Measurements from ENCODE around the gene STAT3.
"Not testable (repeated sequence)": the region's sequence is repeated elsewhere in the genome, so short reads cannot be mapped to it uniquely, and the experiment has no call there.

Gene STAT3

DNA sequence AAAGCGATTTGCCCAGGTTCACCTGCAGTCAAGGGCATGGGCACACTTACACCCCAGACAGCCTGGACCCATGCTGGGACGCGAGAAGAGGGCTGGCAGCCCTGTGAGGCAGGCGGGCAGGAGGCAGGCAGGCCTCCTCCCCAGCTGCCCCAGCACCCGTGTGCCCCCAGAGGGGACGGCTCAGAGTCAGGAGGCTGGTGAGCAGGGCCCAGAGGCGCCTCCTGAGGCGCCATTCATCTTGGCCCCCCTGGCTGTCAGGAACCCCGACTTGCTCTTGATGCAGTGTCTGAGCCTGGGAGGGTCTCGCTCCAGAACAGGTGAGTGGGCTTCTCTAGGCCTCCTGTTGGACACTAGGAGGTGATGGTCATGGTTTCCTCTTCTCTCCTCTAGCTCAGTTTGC lies 88.9 kb downstream of the STAT3 start:
- not testable (repeated sequence) for DNase-seq (ENCODE audit: low read depth, low spot score)

- not testable (repeated sequence) for DNase-seq (ENCODE audit: low read depth, low spot score)
Observed at GRCh38 chr17:42297775-42298174, 90.5 kb downstream of the STAT3 start.

DNA sequence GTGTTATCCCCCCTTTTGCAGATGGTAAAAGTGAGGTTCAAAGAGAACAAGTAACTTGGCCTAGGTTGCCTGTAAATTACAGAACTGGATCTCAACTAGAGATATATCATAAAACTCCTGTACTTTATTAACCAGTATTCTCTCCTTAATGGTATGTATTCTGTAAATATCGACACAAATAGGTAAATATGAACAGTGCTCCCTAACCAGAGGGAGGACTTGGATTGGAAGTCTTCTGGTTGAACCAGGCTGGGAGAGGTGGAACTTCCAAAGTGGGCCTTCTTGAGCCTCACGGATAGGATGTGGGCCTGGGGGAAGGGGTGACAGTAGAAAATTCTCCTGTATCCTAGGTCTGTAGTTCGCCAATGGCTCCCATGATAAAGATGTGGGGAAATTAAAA lies 92.2 kb downstream of the STAT3 start:
- no peak for DNase-seq (ENCODE audit: low read depth, low spot score)

DNA sequence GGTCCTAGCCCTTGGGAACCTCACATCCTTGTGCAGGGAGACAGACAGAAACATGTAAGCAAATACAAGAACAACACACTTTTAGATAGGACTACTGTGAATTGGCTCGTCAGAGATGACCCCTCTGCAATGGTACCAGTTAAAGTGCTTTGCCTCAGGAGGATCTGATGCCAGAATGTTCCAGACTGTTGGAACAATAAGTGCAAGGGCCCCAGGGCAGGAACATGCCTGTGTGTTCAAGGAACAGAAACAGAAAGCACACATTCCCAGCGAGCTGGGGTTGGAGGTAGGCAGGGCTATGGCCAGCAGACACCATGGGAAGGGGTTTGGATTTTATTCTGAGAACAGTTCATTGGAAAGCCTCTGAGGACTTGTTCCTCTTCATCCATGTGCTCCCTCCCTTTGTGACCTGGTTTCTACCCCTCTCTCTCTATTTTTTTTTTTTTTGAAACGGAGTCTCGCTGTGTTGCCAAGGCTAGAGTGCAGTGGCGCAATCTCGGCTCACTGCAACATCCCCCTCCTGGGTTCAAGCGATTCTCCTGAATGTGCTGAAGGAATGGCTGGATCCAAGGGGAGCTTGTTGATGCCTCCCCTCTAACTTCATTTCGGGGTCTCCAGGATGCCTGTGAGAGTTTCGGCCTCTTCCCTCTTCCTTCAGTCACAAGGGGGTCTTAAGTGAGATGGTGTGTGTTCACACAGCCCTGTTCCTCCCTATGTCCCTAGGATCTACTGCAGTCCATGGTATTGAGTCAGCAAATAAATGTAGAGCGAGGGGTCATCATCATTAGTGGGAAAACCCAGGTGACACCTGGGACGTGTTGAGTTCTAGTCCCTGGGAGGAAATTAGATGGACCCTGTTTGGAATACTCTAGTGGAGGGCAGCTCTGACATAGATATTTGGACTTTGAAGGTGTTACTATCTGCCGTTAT lies 93.5 kb downstream of the STAT3 start:
- no peak for DNase-seq (ENCODE audit: low read depth, low spot score)

DNA sequence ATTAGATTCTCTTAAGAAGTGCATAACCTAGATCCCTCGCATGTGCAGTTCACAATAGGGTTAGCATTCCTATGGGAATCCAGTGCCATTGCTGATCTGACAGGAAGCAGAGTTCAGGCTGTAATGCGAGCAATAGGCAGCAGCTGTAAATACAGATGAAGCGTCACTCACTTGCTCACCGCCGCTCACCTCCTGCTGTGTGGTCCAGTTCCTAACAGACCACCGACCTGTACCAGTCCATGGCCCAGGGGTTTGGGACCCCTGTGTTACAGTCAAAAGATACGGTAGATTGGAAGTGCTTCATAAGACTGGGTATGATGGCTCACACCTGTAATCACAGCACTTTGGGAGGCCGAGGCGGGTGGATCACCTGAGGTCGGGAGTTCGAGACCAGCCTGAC lies 97.1 kb downstream of the STAT3 start:
- no peak for DNase-seq (ENCODE audit: low read depth, low spot score)

DNA sequence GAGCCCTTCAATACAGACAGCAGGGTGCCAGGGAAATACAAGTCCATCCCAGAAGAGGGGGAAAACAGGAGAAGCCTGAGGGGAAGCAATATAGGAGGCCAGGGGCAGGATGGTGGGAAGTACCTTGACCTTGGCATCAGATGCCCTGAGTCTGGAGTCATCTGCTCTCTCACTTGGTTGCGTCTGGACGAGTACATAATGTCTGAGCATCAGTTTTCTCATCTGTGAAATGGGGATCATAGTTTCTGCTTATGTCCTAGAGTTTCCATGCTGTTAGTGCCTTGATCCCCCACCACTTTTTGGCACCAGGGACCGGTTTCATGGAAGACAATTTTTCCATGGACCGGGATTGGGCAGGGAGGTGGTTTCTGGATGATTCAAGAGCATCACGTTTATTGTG lies 97.7 kb downstream of the STAT3 start:
- DNase-seq (ENCODE audit: low read depth, low spot score) = no peak

GRCh38 chr17:42289611-42290181 lies 98.5 kb downstream of the STAT3 start:
- no peak for DNase-seq (ENCODE audit: low read depth, low spot score)

GRCh38 chr17:42288803-42289610 lies 99.2 kb downstream of the STAT3 start:
- no peak for DNase-seq (ENCODE audit: low read depth, low spot score)

GRCh38 chr17:42287977-42288802 lies 100.1 kb downstream of the STAT3 start, which contains the start of gene STAT5A:
TSS of gene STAT5A (plus strand) at chr17:42288498. CDS start at chr17:42289412, 914 bp downstream.
- no peak for DNase-seq (ENCODE audit: low read depth, low spot score)

GRCh38 chr17:42287305-42287976 lies 100.8 kb downstream of the STAT3 start:
- DNase-seq (ENCODE audit: low read depth, low spot score) = no peak

DNA sequence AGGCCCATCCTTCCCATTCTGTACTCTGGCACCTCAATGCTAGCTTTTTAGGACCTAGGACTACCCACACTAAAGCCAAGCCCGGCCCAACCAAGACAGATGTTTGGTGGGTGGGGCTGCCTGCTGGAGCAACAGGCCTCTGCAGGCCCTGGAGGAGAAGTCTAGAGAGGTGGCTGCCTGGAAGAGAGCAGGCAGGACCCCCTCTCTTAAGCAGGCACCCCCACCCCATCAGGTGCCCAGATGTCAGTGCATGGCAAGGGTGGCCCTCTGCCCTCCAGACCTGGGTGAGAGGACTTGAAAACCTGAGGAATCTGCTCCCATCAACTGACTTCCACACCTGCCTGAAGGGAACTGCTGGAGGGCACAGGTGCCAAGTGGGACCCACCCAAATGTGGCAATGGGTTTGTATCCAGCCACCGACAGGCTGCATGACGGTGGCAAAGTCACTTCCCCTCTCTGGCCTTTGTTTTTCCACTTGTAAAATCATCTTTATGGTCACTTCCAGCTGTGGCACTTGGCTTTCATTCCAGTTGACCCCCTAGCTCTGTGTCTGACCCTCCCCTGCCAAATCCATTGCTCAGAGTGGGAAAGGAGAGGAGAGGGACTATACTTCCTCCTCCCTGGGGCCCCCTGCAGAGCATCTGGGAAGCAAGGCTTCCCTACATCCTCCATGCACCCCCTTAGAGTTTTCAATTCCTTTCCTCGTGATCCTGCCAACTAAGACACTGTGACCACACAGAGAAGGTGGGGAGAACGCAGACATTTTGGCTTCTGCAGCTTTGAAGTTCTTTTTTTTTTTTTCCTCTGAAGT lies 101.6 kb downstream of the STAT3 start:
- no peak for DNase-seq (ENCODE audit: low read depth, low spot score)

DNA sequence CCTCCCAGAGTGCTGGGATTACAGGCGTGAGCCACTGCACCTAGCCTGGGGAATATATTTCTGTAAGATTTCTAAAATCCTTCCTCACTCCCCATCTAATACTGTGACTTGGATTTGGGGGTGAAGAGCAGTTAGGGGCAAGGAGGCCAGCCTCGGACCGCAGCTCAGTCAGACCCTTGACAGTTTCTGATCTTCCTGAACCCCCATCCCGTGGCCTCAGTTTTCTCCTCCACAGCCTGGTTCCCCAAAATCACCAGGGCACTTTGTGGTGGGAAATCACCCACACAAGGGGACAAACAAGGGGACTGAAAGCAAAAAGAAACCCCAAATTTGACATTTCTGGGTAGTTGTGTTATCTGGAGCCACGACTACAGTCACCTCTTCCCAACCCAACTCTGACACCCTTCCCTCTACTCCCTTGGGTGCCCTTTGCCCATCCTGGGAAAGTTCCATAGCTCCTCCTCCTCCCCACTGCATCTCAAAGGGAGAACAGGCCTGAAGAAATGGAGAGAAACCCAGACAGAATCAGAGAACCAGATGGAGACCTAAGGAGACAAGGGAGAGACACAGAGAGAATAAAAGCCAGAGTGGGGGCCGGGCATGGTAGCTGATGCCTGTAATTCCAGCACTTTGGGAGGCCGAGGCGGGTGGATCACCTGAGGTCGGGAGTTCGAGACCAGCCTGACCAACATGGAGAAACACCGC lies 102.7 kb downstream of the STAT3 start:
- no peak for DNase-seq (ENCODE audit: low read depth, low spot score)

- no peak for DNase-seq (ENCODE audit: low read depth, low spot score)
Observed at GRCh38 chr17:42284566-42284965, 103.7 kb downstream of the STAT3 start.

GRCh38 chr17:42284024-42284369 lies 104.2 kb downstream of the STAT3 start:
- no peak for DNase-seq (ENCODE audit: low read depth, low spot score)

GRCh38 chr17:42283241-42284023 lies 104.8 kb downstream of the STAT3 start:
- DNase-seq (ENCODE audit: low read depth, low spot score) = no peak

DNA sequence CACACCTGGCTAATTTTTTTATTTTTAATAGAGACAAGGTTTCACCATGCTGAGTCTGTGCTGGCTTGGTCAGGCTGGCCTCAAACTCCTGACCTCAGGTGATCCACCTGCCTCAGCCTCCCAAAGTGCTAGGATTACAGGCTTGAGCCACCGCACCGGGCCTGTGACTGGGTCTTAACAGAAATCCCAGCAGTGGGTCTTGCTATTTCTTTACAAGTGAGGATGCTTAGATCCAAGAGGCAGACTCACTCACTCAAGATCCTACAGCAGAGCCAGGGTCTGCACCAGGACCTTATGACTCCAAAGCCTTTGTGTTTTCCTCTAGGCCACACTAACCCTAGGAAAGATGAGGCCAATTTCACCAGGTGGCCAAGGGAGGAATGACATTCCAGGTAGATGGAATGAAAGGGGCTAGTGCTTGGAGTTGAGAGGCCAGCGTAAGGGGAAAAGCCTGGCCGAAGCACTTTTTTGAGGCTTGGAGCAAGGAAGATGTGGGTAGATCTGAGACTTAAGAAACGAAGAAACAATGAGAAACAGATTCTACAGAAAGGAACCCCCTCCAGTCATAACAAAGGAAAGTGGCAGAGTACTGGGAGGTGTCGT lies 105.7 kb downstream of the STAT3 start:
- DNase-seq (ENCODE audit: low read depth, low spot score) = no peak

- no peak for DNase-seq (ENCODE audit: low read depth, low spot score)
Observed at GRCh38 chr17:42281571-42282096, 106.6 kb downstream of the STAT3 start.
